ENCODE data around the gene B2M.

GRCh38 chr15:44661576-44661975 lies 49.7 kb upstream of the B2M start:
- TF ChIP-seq POLR2A (IDR thresholded peaks at IDR 0.05; ENCODE audit: extremely low read depth, insufficient read length) (no peak), CTCF (IDR thresholded peaks at IDR 0.05; ENCODE audit: low read depth, low read length) (no peak)

Data from NB4 (cell line).